GM10248 (cell line): ENCODE data around the gene SLC37A1.

ENCODE experiments used
- CTCF ChIA-PET: fragments of 300-600 bp; sonication (Branson Sonifier 250); formaldehyde crosslinking; extraction: SDS; loops from one replicate; lab custom pipeline; 2021; ENCODE audit warnings: antibody characterized with exemption; lab: Yijun Ruan, JAX
- POLR2A ChIA-PET: fragments of 350-650 bp; sonication (Branson Sonifier 250); formaldehyde crosslinking; extraction: SDS; loops from one replicate; lab custom pipeline; 2020; ENCODE audit warnings: antibody characterized with exemption; lab: Yijun Ruan, JAX
- DNase-seq: peaks from one replicate; pipeline ENCODE4 v3.0.0; 2012; ENCODE audit errors: extremely low spot score
- TF ChIP-seq, protein P1 (sequence below): IDR thresholded peaks from 2 replicates; pipeline ENCODE4 v1.5.1; 2012; ENCODE audit warnings: mild to moderate bottlenecking, low read depth; ENCODE audit errors: extremely low read depth, missing control alignments, control extremely low read depth

The SLC37A1 gene

GRCh38 chr21:42550817-42551216, 37.2 kb downstream of the SLC37A1 start:
- TF ChIP-seq, protein P1, sequence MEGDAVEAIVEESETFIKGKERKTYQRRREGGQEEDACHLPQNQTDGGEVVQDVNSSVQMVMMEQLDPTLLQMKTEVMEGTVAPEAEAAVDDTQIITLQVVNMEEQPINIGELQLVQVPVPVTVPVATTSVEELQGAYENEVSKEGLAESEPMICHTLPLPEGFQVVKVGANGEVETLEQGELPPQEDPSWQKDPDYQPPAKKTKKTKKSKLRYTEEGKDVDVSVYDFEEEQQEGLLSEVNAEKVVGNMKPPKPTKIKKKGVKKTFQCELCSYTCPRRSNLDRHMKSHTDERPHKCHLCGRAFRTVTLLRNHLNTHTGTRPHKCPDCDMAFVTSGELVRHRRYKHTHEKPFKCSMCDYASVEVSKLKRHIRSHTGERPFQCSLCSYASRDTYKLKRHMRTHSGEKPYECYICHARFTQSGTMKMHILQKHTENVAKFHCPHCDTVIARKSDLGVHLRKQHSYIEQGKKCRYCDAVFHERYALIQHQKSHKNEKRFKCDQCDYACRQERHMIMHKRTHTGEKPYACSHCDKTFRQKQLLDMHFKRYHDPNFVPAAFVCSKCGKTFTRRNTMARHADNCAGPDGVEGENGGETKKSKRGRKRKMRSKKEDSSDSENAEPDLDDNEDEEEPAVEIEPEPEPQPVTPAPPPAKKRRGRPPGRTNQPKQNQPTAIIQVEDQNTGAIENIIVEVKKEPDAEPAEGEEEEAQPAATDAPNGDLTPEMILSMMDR: no peak
- ChIA-PET POLR2A (no interaction called here), CTCF (no interaction called here)
- no peak for DNase-seq

- TF ChIP-seq, protein P1: no peak
- no peak for DNase-seq
- ChIA-PET CTCF (no interaction called here), POLR2A (no interaction called here)
Observed at GRCh38 chr21:42552407-42553336, 39.0 kb downstream of the SLC37A1 start.

DNA sequence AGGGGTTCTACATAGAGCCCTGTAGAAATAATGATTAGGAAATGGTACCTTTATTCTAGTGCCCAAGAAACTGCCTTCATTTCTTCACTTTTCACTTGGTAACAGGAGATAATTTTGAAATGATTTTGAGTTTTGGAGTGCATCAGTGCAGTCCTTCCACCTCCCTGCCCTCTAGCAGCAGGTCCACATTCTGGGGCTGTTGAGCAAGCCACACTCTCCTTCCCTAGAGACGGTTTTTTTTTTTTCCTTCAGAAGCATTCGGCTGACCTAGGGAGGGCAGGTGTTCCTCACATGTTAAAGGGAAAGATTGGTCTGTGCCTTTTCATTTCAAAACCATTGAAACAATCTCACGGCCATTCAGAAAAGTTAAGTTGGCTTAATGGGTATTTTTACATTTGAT, 39.8 kb downstream of the SLC37A1 start:
- ChIA-PET CTCF (interaction anchor here (1.2 kb wide), 2 partner anchors 9 to 12 kb away, joined by 3 to 5 read pairs; no protein-coding TSS in a partner anchor), POLR2A (no interaction called here)
- no peak for DNase-seq

DNA sequence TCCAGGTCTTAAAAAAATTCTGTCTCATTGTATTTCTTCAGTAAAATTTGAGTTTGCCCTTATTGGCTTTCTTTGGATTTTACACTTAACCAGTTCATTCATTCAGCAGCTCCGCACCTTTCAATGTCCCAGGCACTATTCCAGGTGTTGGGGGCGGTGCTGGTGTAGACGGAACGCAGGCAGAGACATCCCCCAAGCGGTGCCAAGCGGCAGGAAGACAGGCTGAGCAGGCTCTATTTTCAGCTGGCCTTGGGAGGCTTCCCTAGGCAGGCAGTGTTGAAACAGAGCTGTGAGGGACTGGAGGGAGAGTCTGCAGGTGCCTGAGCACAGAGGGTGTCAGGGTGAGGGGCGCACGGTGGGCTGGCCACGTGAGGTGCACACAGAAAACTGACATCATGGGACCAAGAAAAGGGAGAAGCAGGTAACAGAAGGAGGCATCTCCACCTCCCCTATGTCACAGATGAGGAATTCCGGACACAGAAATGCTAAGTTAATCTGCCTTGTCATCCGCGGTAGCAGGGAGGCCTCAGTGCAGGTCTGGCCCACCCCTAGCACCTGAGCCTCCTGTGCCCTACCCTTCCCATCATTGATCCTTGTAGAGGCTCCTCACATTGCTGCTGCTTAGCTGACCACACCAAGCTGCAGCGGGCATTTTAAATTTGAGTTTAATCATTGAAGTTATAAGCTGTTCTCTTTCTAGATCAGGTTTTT, 40.8 kb downstream of the SLC37A1 start:
- CTCF ChIA-PET: interaction anchor here (0.8 to 1.2 kb wide), 4 partner anchors 10 to 18 kb away, joined by 3 to 5 read pairs (median 4); no protein-coding TSS in a partner anchor
- POLR2A ChIA-PET: interaction anchor here (0.6 kb wide), 1 partner anchor 30 kb away, joined by 4 read pairs; no protein-coding TSS in a partner anchor
- TF ChIP-seq, protein P1: no peak
- DNase-seq: no peak

More for the DNA sequence above, 39.8 kb downstream of the SLC37A1 start:
- TF ChIP-seq, protein P1: peak; percentile 42

DNA sequence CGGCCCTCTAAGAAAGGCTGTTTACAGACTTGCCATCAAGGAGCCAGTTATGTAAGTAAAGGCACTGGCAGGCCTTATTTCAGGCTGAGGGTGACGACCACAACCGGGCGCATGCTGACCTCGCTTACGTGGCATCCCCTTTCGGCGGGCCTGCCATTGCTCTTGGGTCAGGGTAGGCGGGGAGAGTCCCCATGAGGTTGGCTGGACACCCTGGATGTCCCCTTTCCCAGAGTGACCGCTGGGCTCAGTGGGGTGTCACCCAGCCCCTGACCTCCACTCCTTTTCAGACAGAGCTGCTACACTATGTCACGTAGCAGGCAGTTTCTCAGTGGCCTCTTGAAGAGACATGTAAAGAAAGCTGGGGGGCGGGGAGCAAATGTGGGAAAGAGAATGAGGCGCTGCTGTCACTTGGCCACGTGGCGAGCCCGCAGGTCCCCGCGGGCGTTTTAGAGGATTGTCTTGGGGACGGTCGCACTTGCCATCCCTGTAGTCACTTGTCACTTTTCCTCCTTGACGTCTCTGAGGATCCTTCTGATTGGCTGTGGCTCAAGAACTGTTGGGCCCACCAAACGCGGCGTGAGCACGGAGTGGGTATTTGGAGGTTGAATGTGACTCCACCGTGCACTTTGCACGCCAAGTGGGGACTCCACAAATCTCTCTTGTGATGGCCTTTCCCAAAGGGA, 42.2 kb downstream of the SLC37A1 start:
- TF ChIP-seq, protein P1: no peak
- ChIA-PET POLR2A (no interaction called here), CTCF (interaction anchor here (1.2 kb wide), 1 partner anchor 18 kb away, joined by 5 read pairs; no protein-coding TSS in a partner anchor)
- no peak for DNase-seq

GRCh38 chr21:42556476-42556875, 42.8 kb downstream of the SLC37A1 start:
- TF ChIP-seq, protein P1: no peak
- DNase-seq: no peak
- CTCF ChIA-PET: interaction anchor here (1.4 kb wide), 1 partner anchor 23 kb away, joined by 3 read pairs; no protein-coding TSS in a partner anchor
- POLR2A ChIA-PET: interaction anchor here (0.5 kb wide), 1 partner anchor 795 kb away, joined by 3 read pairs; no protein-coding TSS in a partner anchor
